Panc1 (cell line): ENCODE results near the gene MAGI1. TPM values are rescaled to one million over a fixed set of nuclear protein-coding genes. Genes with fewer than 3 reads are reported as not detected.

Source experiments
- ATAC-seq: fragments of 200-7000 bp; cut with Tn5 transposase; 2 replicates; pipeline ENCODE4 v1.9.1; 2020; ENCODE audit warnings: mild to moderate bottlenecking, moderate library complexity
- BruUV-seq: library from RNA; stranded (reverse); fragments of 400-500 nt; replicated peaks from 2 replicates; lab custom pipeline; 2021; lab: Mats Ljungman, UMichigan
- CTCF ChIA-PET: fragments of 300-600 bp; sonication (Branson Sonifier 250); formaldehyde crosslinking; loops from one replicate; lab custom pipeline; 2022; ENCODE audit warnings: antibody characterized with exemption; lab: Charles Lee
- POLR2A ChIA-PET: fragments of 300-600 bp; sonication (Branson Sonifier 250); formaldehyde crosslinking; loops from one replicate; lab custom pipeline; 2022; ENCODE audit warnings: antibody characterized with exemption; lab: Charles Lee
- DNase-seq: peaks from one replicate; pipeline ENCODE4 v3.0.0-alpha.2; 2010; ENCODE audit warnings: low read depth, low spot score
- H3K27ac ChIP-seq: 2 replicates; pipeline ENCODE4 v1.5.1; 2011; ENCODE audit warnings: mild to moderate bottlenecking, low read length, inconsistent platforms
- H3K27me3 ChIP-seq: fragments of 200-500 bp; sonication (Bioruptor generic); 2 replicates; pipeline ENCODE4 v1.6.0; 2014; ENCODE audit warnings: low read length, inconsistent platforms; ENCODE audit not compliant: control insufficient read depth, insufficient read depth
- H3K36me3 ChIP-seq: fragments of 200-500 bp; sonication (Bioruptor generic); 2 replicates; pipeline ENCODE4 v1.5.1; 2014; ENCODE audit warnings: inconsistent platforms, mild to moderate bottlenecking, low read length, moderate library complexity; ENCODE audit not compliant: control insufficient read depth, insufficient read depth
- H3K4me1 ChIP-seq: 2 replicates; pipeline ENCODE4 v1.5.1; 2011; ENCODE audit warnings: inconsistent platforms, mild to moderate bottlenecking, low read length, moderate library complexity; ENCODE audit not compliant: control insufficient read depth, insufficient read depth
- H3K4me3 ChIP-seq, 2 experiments: 2 replicates each; pipeline ENCODE4 v1.5.1; 2011 to 2012; ENCODE audit warnings: low read depth in 2 of 2, low read length in 2 of 2, mild to moderate bottlenecking in 2 of 2, inconsistent platforms in 1 of 2, moderate library complexity in 1 of 2
- H3K9me3 ChIP-seq: fragments of 200-500 bp; sonication (Bioruptor generic); 2 replicates; pipeline ENCODE4 v1.5.1; 2014; ENCODE audit warnings: low read depth, mild to moderate bottlenecking, inconsistent platforms, low read length, moderate library complexity; ENCODE audit not compliant: control insufficient read depth, insufficient read depth
- POLR2AphosphoS5 ChIP-seq: IDR thresholded peaks from 2 replicates; pipeline ENCODE4 v1.6.1; 2012; ENCODE audit warnings: mild to moderate bottlenecking, low read depth, low read length, moderate library complexity
- SIN3A ChIP-seq: IDR thresholded peaks from 2 replicates; pipeline ENCODE4 v1.6.1; 2012; ENCODE audit warnings: low read depth, mild to moderate bottlenecking, low read length, moderate library complexity, borderline replicate concordance; ENCODE audit not compliant: insufficient read depth
- TCF7L2 ChIP-seq: IDR thresholded peaks from 2 replicates; pipeline ENCODE4 v1.6.1; 2011; ENCODE audit warnings: mild to moderate bottlenecking, low read depth, low read length, inconsistent platforms
- in situ Hi-C: cut with HindIII; loops from 2 replicates; pipeline ENCODE4 v1.10.0; 2016; ENCODE audit warnings: low sequenced_read_pairs, low pct_unique_long_range_greater_than_20kb
- intact Hi-C: fragments of 100-400 bp; cut with micrococcal nuclease; formaldehyde crosslinking; loops from one replicate; pipeline ENCODE4 v1.10.0; 2022; ENCODE audit not compliant: unreplicated experiment
- total RNA-seq: library from RNA; stranded (reverse); gene quantifications from one replicate; pipeline ENCODE4 v1.2.1, GENCODE V29; 2021; ENCODE audit not compliant: unreplicated experiment
- TF ChIP-seq, protein P1 (sequence below), 2 experiments: IDR thresholded peaks; 2 replicates each; pipeline ENCODE4 v1.6.1; 2011 to 2012; ENCODE audit warnings: low read depth in 2 of 2, control low read depth in 1 of 2, low read length in 1 of 2, mild to moderate bottlenecking in 1 of 2, moderate library complexity in 1 of 2; ENCODE audit not compliant: insufficient read depth in 1 of 2
- TF ChIP-seq, protein P2 (sequence below): fragments of 450-650 bp; IDR thresholded peaks from 2 replicates; pipeline ENCODE4 v1.5.1; 2017; ENCODE audit warnings: mild to moderate bottlenecking

MAGI1 gene
- total RNA-seq, 1 experiment from 2014 or later: 9.5 TPM

- no peaks in the 10 kb centered on the region for H3K4me1 ChIP-seq
- no peak for ATAC-seq
Measured at GRCh38 chr3:65605876-65606432, 432.8 kb downstream of the MAGI1 start.

DNA sequence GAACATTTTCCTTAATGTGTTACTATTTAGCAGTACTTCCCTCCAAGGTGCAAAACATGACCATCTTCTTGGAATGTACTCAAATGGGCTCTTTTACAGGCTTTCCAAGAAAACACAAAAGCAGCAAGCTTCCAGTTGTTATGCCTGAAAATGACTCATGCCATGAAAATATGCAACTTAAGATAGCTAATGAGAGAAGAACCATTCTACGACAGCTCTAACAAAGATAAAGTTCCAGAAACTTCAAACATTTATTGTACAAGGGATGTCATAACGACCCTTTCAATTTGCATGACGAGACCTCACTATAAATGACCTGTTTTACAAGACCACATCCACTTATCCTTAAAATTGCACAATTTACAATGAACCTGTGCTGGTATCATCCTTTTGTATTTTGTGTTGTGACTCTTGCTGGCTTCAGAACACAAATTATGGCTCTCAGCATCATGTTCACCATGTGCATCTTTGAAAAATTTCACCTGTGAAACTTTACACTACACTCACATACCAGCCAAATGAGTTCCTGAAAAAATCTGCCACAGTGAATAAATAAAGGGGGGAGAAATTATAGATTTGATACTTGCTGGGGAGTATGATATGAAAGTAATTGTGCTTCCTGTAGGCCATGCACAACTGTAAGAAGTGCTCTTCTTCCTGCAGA lies 433.7 kb downstream of the MAGI1 start:
- DNase-seq (no peak), ATAC-seq (no peak)
- in situ Hi-C loops (no loop called here), intact Hi-C loops (no loop called here)
- Histone ChIP-seq H3K4me1 (no peaks in the 10 kb centered on the region), H3K36me3 (no peaks in the 10 kb centered on the region), H3K27me3 (no peaks in the 10 kb centered on the region), H3K27ac (no peak overlapping the region), H3K9me3 (no peaks in the 10 kb centered on the region), H3K4me3 (no peak overlapping the region)
- POLR2A ChIA-PET: no interaction called here
- no TSS peak for BruUV-seq
- TF ChIP-seq, protein P1, sequence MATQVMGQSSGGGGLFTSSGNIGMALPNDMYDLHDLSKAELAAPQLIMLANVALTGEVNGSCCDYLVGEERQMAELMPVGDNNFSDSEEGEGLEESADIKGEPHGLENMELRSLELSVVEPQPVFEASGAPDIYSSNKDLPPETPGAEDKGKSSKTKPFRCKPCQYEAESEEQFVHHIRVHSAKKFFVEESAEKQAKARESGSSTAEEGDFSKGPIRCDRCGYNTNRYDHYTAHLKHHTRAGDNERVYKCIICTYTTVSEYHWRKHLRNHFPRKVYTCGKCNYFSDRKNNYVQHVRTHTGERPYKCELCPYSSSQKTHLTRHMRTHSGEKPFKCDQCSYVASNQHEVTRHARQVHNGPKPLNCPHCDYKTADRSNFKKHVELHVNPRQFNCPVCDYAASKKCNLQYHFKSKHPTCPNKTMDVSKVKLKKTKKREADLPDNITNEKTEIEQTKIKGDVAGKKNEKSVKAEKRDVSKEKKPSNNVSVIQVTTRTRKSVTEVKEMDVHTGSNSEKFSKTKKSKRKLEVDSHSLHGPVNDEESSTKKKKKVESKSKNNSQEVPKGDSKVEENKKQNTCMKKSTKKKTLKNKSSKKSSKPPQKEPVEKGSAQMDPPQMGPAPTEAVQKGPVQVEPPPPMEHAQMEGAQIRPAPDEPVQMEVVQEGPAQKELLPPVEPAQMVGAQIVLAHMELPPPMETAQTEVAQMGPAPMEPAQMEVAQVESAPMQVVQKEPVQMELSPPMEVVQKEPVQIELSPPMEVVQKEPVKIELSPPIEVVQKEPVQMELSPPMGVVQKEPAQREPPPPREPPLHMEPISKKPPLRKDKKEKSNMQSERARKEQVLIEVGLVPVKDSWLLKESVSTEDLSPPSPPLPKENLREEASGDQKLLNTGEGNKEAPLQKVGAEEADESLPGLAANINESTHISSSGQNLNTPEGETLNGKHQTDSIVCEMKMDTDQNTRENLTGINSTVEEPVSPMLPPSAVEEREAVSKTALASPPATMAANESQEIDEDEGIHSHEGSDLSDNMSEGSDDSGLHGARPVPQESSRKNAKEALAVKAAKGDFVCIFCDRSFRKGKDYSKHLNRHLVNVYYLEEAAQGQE (IDR thresholded peaks at IDR 0.05; ENCODE audit: insufficient read depth in 1 of 2, low read depth in 2 of 2, low read length in 1 of 2): no peak
- no peak for TF ChIP-seq POLR2AphosphoS5
- TF ChIP-seq, protein P2, sequence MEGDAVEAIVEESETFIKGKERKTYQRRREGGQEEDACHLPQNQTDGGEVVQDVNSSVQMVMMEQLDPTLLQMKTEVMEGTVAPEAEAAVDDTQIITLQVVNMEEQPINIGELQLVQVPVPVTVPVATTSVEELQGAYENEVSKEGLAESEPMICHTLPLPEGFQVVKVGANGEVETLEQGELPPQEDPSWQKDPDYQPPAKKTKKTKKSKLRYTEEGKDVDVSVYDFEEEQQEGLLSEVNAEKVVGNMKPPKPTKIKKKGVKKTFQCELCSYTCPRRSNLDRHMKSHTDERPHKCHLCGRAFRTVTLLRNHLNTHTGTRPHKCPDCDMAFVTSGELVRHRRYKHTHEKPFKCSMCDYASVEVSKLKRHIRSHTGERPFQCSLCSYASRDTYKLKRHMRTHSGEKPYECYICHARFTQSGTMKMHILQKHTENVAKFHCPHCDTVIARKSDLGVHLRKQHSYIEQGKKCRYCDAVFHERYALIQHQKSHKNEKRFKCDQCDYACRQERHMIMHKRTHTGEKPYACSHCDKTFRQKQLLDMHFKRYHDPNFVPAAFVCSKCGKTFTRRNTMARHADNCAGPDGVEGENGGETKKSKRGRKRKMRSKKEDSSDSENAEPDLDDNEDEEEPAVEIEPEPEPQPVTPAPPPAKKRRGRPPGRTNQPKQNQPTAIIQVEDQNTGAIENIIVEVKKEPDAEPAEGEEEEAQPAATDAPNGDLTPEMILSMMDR: no peak
- CTCF ChIA-PET: no interaction called here

More at GRCh38 chr3:65605876-65606432, 432.8 kb downstream of the MAGI1 start:
- ChIA-PET POLR2A (no interaction called here), CTCF (no interaction called here)
- Histone ChIP-seq H3K9me3 (no peaks in the 10 kb centered on the region), H3K4me3 (no peak overlapping the region), H3K36me3 (no peaks in the 10 kb centered on the region), H3K27me3 (no peaks in the 10 kb centered on the region), H3K27ac (no peak overlapping the region)
- intact Hi-C loops: no loop called here
- in situ Hi-C loops: no loop called here
- BruUV-seq: no TSS peak
- no peak for TF ChIP-seq POLR2AphosphoS5
- TF ChIP-seq SIN3A: no peak
- TF ChIP-seq, protein P1 (IDR thresholded peaks at IDR 0.05; ENCODE audit: insufficient read depth in 1 of 2, low read depth in 2 of 2, low read length in 1 of 2): no peak
- TF ChIP-seq, protein P2: no peak
- TF ChIP-seq TCF7L2: no peak
- no peak for DNase-seq
